Measurements from ENCODE around the gene SCP2D1.

Gene SCP2D1

GRCh38 chr20:18840248-18840645, 26.7 kb downstream of the SCP2D1 start:
- no peak overlapping the region for H2AFZ ChIP-seq (ENCODE audit: low read depth)
- H3K4me2 ChIP-seq = no peak overlapping the region
- TF ChIP-seq, protein P1, sequence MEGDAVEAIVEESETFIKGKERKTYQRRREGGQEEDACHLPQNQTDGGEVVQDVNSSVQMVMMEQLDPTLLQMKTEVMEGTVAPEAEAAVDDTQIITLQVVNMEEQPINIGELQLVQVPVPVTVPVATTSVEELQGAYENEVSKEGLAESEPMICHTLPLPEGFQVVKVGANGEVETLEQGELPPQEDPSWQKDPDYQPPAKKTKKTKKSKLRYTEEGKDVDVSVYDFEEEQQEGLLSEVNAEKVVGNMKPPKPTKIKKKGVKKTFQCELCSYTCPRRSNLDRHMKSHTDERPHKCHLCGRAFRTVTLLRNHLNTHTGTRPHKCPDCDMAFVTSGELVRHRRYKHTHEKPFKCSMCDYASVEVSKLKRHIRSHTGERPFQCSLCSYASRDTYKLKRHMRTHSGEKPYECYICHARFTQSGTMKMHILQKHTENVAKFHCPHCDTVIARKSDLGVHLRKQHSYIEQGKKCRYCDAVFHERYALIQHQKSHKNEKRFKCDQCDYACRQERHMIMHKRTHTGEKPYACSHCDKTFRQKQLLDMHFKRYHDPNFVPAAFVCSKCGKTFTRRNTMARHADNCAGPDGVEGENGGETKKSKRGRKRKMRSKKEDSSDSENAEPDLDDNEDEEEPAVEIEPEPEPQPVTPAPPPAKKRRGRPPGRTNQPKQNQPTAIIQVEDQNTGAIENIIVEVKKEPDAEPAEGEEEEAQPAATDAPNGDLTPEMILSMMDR (conservative IDR thresholded peaks at IDR 0.05; ENCODE audit: low read depth, low read length) = no peak

GRCh38 chr20:18845017-18845416, 31.4 kb downstream of the SCP2D1 start:
- no peak overlapping the region for H3K9ac ChIP-seq
- no peak overlapping the region for H2AFZ ChIP-seq (ENCODE audit: low read depth)
- H3K4me1 ChIP-seq (ENCODE audit: low read depth, poor library complexity, severe bottlenecking) = no peaks in the 10 kb centered on the region
- no peaks in the 10 kb centered on the region for H3K79me2 ChIP-seq (ENCODE audit: insufficient read depth, low read depth)
- H3K4me2 ChIP-seq = no peak overlapping the region
- TF ChIP-seq, protein P1 (conservative IDR thresholded peaks at IDR 0.05; ENCODE audit: low read depth, low read length) = no peak
- no peaks in the 10 kb centered on the region for H3K27me3 ChIP-seq (ENCODE audit: insufficient read depth, low read depth)
- H3K36me3 ChIP-seq (ENCODE audit: insufficient read depth) = no peaks in the 10 kb centered on the region
- H3K4me3 ChIP-seq (IDR thresholded peaks at IDR 0.05; ENCODE audit: insufficient read depth, low read depth, low read length) = no peak overlapping the region
- H4K20me1 ChIP-seq (ENCODE audit: insufficient read depth) = no peaks in the 10 kb centered on the region
- no peak overlapping the region for H3K27ac ChIP-seq

More at GRCh38 chr20:18840248-18840645, 26.7 kb downstream of the SCP2D1 start:
- no peak overlapping the region for H3K27ac ChIP-seq
- no peak overlapping the region for H3K4me3 ChIP-seq (IDR thresholded peaks at IDR 0.05; ENCODE audit: insufficient read depth, low read depth, low read length)
- no peaks in the 10 kb centered on the region for H3K4me1 ChIP-seq (ENCODE audit: low read depth, poor library complexity, severe bottlenecking)
- H3K9ac ChIP-seq = no peak overlapping the region
- H3K36me3 ChIP-seq (ENCODE audit: insufficient read depth) = no peaks in the 10 kb centered on the region
- no peaks in the 10 kb centered on the region for H4K20me1 ChIP-seq (ENCODE audit: insufficient read depth)
- H3K79me2 ChIP-seq (ENCODE audit: insufficient read depth, low read depth) = no peaks in the 10 kb centered on the region
- H3K27me3 ChIP-seq (ENCODE audit: insufficient read depth, low read depth) = no peaks in the 10 kb centered on the region

DNA sequence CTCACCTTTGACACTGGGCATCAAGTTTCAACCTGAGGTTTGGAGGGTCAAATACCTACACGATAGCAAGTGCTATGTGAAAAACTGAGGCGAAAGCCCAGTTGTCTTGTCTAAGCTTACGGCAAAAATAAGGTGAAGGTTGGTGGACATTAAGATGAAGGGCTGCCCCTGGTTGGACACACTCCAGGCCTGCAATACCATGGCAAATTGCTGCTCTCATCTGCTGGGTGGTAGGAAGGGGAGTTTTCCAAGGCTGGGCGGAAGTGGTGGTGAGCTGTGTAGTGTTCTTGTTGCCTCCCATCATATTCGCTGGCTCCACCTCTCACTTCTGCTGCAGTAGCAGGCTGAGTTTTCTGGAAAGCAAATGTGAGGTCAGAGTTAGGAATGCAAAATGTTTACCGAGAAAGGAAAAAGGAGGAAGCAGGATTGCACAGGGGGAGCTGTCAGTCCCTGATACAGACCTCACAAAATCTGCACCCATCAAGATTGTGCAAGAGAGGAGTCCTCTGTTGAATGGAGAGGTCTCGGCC, 33.7 kb downstream of the SCP2D1 start:
- H3K27ac ChIP-seq = no peak overlapping the region
- no peaks in the 10 kb centered on the region for H3K4me1 ChIP-seq (ENCODE audit: low read depth, poor library complexity, severe bottlenecking)
- no peaks in the 10 kb centered on the region for H3K79me2 ChIP-seq (ENCODE audit: insufficient read depth, low read depth)
- TF ChIP-seq, protein P1 (conservative IDR thresholded peaks at IDR 0.05; ENCODE audit: low read depth, low read length) = no peak
- H3K36me3 ChIP-seq (ENCODE audit: insufficient read depth) = no peaks in the 10 kb centered on the region
- no peak overlapping the region for H3K9ac ChIP-seq
- H3K4me2 ChIP-seq = no peak overlapping the region
- H3K4me3 ChIP-seq (IDR thresholded peaks at IDR 0.05; ENCODE audit: insufficient read depth, low read depth, low read length) = no peak overlapping the region
- H2AFZ ChIP-seq (ENCODE audit: low read depth) = no peak overlapping the region
- no peaks in the 10 kb centered on the region for H3K27me3 ChIP-seq (ENCODE audit: insufficient read depth, low read depth)
- H4K20me1 ChIP-seq (ENCODE audit: insufficient read depth) = no peaks in the 10 kb centered on the region

- TF ChIP-seq, protein P1 (conservative IDR thresholded peaks at IDR 0.05; ENCODE audit: low read depth, low read length) = no peak
- no peak overlapping the region for H3K4me2 ChIP-seq
- no peak overlapping the region for H3K9ac ChIP-seq
- H3K79me2 ChIP-seq (ENCODE audit: insufficient read depth, low read depth) = no peaks in the 10 kb centered on the region
- no peaks in the 10 kb centered on the region for H3K4me1 ChIP-seq (ENCODE audit: low read depth, poor library complexity, severe bottlenecking)
- no peaks in the 10 kb centered on the region for H3K27me3 ChIP-seq (ENCODE audit: insufficient read depth, low read depth)
- no peaks in the 10 kb centered on the region for H4K20me1 ChIP-seq (ENCODE audit: insufficient read depth)
- H3K36me3 ChIP-seq (ENCODE audit: insufficient read depth) = no peaks in the 10 kb centered on the region
- H3K27ac ChIP-seq = no peak overlapping the region
- H3K4me3 ChIP-seq (IDR thresholded peaks at IDR 0.05; ENCODE audit: insufficient read depth, low read depth, low read length) = no peak overlapping the region
- H2AFZ ChIP-seq (ENCODE audit: low read depth) = no peak overlapping the region
These were observed 35.5 kb downstream of the SCP2D1 start for GRCh38 chr20:18849131-18849530.
